Tibial nerve (tissue), 3 donors: ENCODE data around the gene PLXDC2.

Experiments
- CTCF ChIP-seq, 5 experiments: fragments of 200-600 bp in 3 of 5; fragments of 450-650 bp in 2 of 5; sonication (generic) in 3 of 5; IDR thresholded peaks; one replicate each; pipeline ENCODE4 v1.5.1; 2016 to 2019; ENCODE audit warnings: antibody characterized with exemption in 5 of 5, mild to moderate bottlenecking in 3 of 5, moderate library complexity in 2 of 5
- POLR2A ChIP-seq, 2 donors: fragments of 450-650 bp; IDR thresholded peaks; one replicate each; pipeline ENCODE4 v1.6.1; 2017; ENCODE audit warnings: antibody characterized with exemption in 2 of 2, mild to moderate bottlenecking in 2 of 2, moderate library complexity in 2 of 2

DNA sequence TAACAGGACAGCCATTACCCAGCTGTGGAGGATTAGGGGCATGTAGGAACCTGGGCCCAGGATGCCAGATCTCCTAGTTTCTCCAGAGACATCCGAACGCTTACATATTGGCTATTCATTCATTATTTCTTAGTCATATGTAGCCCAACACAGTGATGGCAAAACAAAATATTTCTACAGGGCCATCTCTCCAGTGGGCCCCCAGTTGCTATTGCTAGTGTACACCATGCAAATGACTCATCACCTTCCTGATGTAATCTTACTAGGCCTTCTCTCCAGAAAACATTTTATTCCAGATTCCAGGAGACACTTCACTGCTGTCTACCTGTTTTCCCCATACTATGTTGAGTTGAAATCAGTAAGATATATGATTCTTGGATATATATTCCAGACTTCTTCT lies 201.7 kb downstream of the PLXDC2 start:
- TF ChIP-seq CTCF (IDR thresholded peaks at IDR 0.05) (no peak), POLR2A (IDR thresholded peaks at IDR 0.05) (no peak)
